Stimulated activated CD4-positive, alpha-beta T cell treated with anti-CD3 and anti-CD28 coated beads, Interleukin-1b, Interleukin-23, amount 100 ng/mL, for 48 hours (primary cell): Measurements from ENCODE around the gene P2RY8.
"Not testable (repeated sequence)": the region's sequence is repeated elsewhere in the genome, so short reads cannot be mapped to it uniquely, and the experiment has no call there.

ENCODE experiments used
- DNase-seq: peaks from one replicate; pipeline ENCODE4 v3.0.0-alpha.2; 2020

The P2RY8 gene

GRCh38 chrX:1442016-1442665, 94.8 kb downstream of the P2RY8 start:
- no peak for DNase-seq

GRCh38 chrX:1440506-1440905, 96.5 kb downstream of the P2RY8 start:
- DNase-seq: no peak

GRCh38 chrX:1435241-1435895, 101.6 kb downstream of the P2RY8 start:
- DNase-seq: no peak

GRCh38 chrX:1434871-1435240, 102.1 kb downstream of the P2RY8 start:
- DNase-seq: no peak

- DNase-seq: no peak
Observed at GRCh38 chrX:1433646-1434357, 103.2 kb downstream of the P2RY8 start.

- no peak for DNase-seq
Observed at GRCh38 chrX:1430451-1430850, 106.5 kb downstream of the P2RY8 start.

- peak; percentile 1 for DNase-seq
Observed at GRCh38 chrX:1427756-1428155, 109.2 kb downstream of the P2RY8 start.

GRCh38 chrX:1426321-1426720, 110.7 kb downstream of the P2RY8 start:
- DNase-seq: not testable (repeated sequence)

- no peak for DNase-seq
Observed at GRCh38 chrX:1425381-1425780, 111.6 kb downstream of the P2RY8 start.

GRCh38 chrX:1424147-1424851, 112.7 kb downstream of the P2RY8 start:
- no peak for DNase-seq

- no peak for DNase-seq
Observed at GRCh38 chrX:1423215-1423614, 113.8 kb downstream of the P2RY8 start.

- DNase-seq: no peak
Observed at GRCh38 chrX:1422135-1422465, 114.9 kb downstream of the P2RY8 start.

GRCh38 chrX:1421433-1422134, 115.4 kb downstream of the P2RY8 start:
- DNase-seq: no peak

GRCh38 chrX:1420371-1420770, 116.6 kb downstream of the P2RY8 start:
- DNase-seq: no peak

- no peak for DNase-seq
Observed at GRCh38 chrX:1419545-1420355, 117.2 kb downstream of the P2RY8 start.

GRCh38 chrX:1418901-1419544, 118.0 kb downstream of the P2RY8 start:
- peak; percentile 2 for DNase-seq

GRCh38 chrX:1417921-1418771, 118.8 kb downstream of the P2RY8 start:
- DNase-seq: peak; percentile 1

- no peak for DNase-seq
Observed at GRCh38 chrX:1416965-1417760, 119.8 kb downstream of the P2RY8 start.

GRCh38 chrX:1416327-1416784, 120.6 kb downstream of the P2RY8 start:
- no peak for DNase-seq
